Mesenchymal stem cell (in vitro differentiated cells and primary cell): ENCODE results near the gene LAMA4.

ENCODE experiments used
- DNase-seq: peaks from one replicate; pipeline ENCODE4 v3.0.0-alpha.2; 2013
- H2AFZ ChIP-seq: one replicate; pipeline ENCODE4 v1.6.1; 2013; ENCODE audit warnings: low read depth, mild to moderate bottlenecking, control low read depth, inconsistent platforms, low read length, moderate library complexity
- H2AK5ac ChIP-seq: 2 replicates; pipeline ENCODE4 v1.6.1; 2013; ENCODE audit warnings: low read length, moderate library complexity, mild to moderate bottlenecking, inconsistent platforms; ENCODE audit not compliant: severe bottlenecking
- H2BK120ac ChIP-seq: one replicate; pipeline ENCODE4 v1.6.1; 2013; ENCODE audit warnings: low read depth, mild to moderate bottlenecking, inconsistent platforms, low read length, moderate library complexity
- H2BK12ac ChIP-seq, 2 experiments: one replicate each; pipeline ENCODE4 v1.6.1; 2013; ENCODE audit warnings: inconsistent platforms in 2 of 2, low read length in 2 of 2, mild to moderate bottlenecking in 2 of 2, moderate library complexity in 2 of 2, control low read depth in 1 of 2
- H2BK15ac ChIP-seq: one replicate; pipeline ENCODE4 v1.6.1; 2013; ENCODE audit warnings: mild to moderate bottlenecking, low read depth, inconsistent platforms; ENCODE audit not compliant: poor library complexity, severe bottlenecking
- H2BK5ac ChIP-seq: 2 replicates; pipeline ENCODE4 v1.6.1; 2013; ENCODE audit warnings: low read depth, mild to moderate bottlenecking, low read length, control low read depth, inconsistent platforms; ENCODE audit not compliant: poor library complexity, severe bottlenecking
- H3K14ac ChIP-seq, 2 experiments: one replicate each; pipeline ENCODE4 v1.6.1; 2013; ENCODE audit warnings: inconsistent platforms in 2 of 2, low read length in 2 of 2, control low read depth in 1 of 2, mild to moderate bottlenecking in 1 of 2, moderate library complexity in 1 of 2
- H3K18ac ChIP-seq, 2 experiments: one replicate each; pipeline ENCODE4 v1.6.1; 2013; ENCODE audit warnings: inconsistent platforms in 2 of 2, low read length in 2 of 2, control low read depth in 1 of 2, low read depth in 1 of 2, mild to moderate bottlenecking in 1 of 2
- H3K23ac ChIP-seq, 2 experiments: one replicate each; pipeline ENCODE4 v1.6.1; 2013; ENCODE audit warnings: inconsistent platforms in 2 of 2, low read length in 2 of 2, mild to moderate bottlenecking in 2 of 2, moderate library complexity in 2 of 2, control low read depth in 1 of 2
- H3K27ac ChIP-seq: 2 replicates; pipeline ENCODE4 v1.5.1; 2013; ENCODE audit warnings: mild to moderate bottlenecking, moderate library complexity, low read length, control low read depth, inconsistent platforms; ENCODE audit not compliant: poor library complexity, severe bottlenecking
- H3K27me3 ChIP-seq, 2 experiments: 2 replicates each; pipeline versions ENCODE4 v1.6.1 to v1.7.0; 2013; ENCODE audit warnings: low read length in 2 of 2, mild to moderate bottlenecking in 2 of 2, moderate library complexity in 2 of 2, control low read depth in 1 of 2, inconsistent platforms in 1 of 2; ENCODE audit not compliant: control insufficient read depth in 1 of 2, insufficient read depth in 1 of 2
- H3K36me3 ChIP-seq, 2 experiments: 2 replicates each; pipeline versions ENCODE4 v1.6.1 to v1.7.0; 2013; ENCODE audit warnings: low read length in 2 of 2, control low read depth in 1 of 2, inconsistent platforms in 1 of 2, low read depth in 1 of 2, mild to moderate bottlenecking in 1 of 2; ENCODE audit not compliant: insufficient read depth in 2 of 2, control insufficient read depth in 1 of 2
- H3K4ac ChIP-seq, 2 experiments: one replicate each; pipeline ENCODE4 v1.6.1; 2013; ENCODE audit warnings: inconsistent platforms in 2 of 2, low read length in 2 of 2, mild to moderate bottlenecking in 2 of 2, moderate library complexity in 2 of 2, control low read depth in 1 of 2, low read depth in 1 of 2
- H3K4me1 ChIP-seq: 2 replicates; pipeline ENCODE4 v1.6.1; 2013; ENCODE audit warnings: low read depth, low read length, control low read depth; ENCODE audit not compliant: control insufficient read depth, insufficient read depth
- H3K4me2 ChIP-seq: 2 replicates; pipeline ENCODE4 v1.6.1; 2013; ENCODE audit warnings: low read length, mild to moderate bottlenecking, inconsistent platforms; ENCODE audit not compliant: poor library complexity, severe bottlenecking
- H3K4me3 ChIP-seq, 2 experiments: 2 replicates each; pipeline versions ENCODE4 v1.5.1 to v1.7.0; 2013; ENCODE audit warnings: low read length in 2 of 2, mild to moderate bottlenecking in 2 of 2, control low read depth in 1 of 2, low read depth in 1 of 2; ENCODE audit not compliant: insufficient read depth in 1 of 2
- H3K79me1 ChIP-seq: replicated peaks from 2 replicates; pipeline ENCODE4 v1.6.1; 2013; ENCODE audit warnings: mild to moderate bottlenecking, control low read depth, low read length, inconsistent platforms; ENCODE audit not compliant: poor library complexity, severe bottlenecking
- H3K9ac ChIP-seq: 2 replicates; pipeline ENCODE4 v1.7.0; 2013; ENCODE audit warnings: mild to moderate bottlenecking, low read length, moderate library complexity
- H3K9me3 ChIP-seq: 2 replicates; pipeline ENCODE4 v1.7.0; 2013; ENCODE audit warnings: mild to moderate bottlenecking, low read length; ENCODE audit not compliant: control insufficient read depth
- H4K8ac ChIP-seq: one replicate; pipeline ENCODE4 v1.6.1; 2013; ENCODE audit warnings: inconsistent platforms, mild to moderate bottlenecking, low read length, moderate library complexity
- H4K91ac ChIP-seq: one replicate; pipeline ENCODE4 v1.6.1; 2013; ENCODE audit warnings: mild to moderate bottlenecking, low read length, inconsistent platforms
- WGBS: methylation state at CpG from one replicate; pipeline ENCODE4 v1.1.7; 2013; ENCODE audit warnings: mixed read lengths; 5-methylcytosine and 5-hydroxymethylcytosine counted together

The LAMA4 gene

GRCh38 chr6:112281821-112282615 lies 27.7 kb upstream of the LAMA4 start:
- WGBS = 4% methylated on average over 4 of the region's 4 CpGs

GRCh38 chr6:112279031-112279935 lies 24.9 kb upstream of the LAMA4 start:
- Histone ChIP-seq H3K79me1 (no peaks in the 10 kb centered on the region), H3K4me3 (peak overlapping the region in 1 of 2 experiments; percentile 42), H2AFZ (no peak overlapping the region), H2BK5ac (no peak overlapping the region), H2AK5ac (no peak overlapping the region), H4K8ac (no peak overlapping the region), H2BK120ac (no peak overlapping the region), H3K36me3 (no peaks in the 10 kb centered on the region), H4K91ac (no peak overlapping the region), H3K27ac (no peak overlapping the region), H3K23ac (peak overlapping the region in 1 of 2 experiments; percentile 67), H3K27me3 (no peaks in the 10 kb centered on the region), H2BK12ac (no peak overlapping the region), H3K4me1 (no peaks in the 10 kb centered on the region), H3K9ac (peak overlapping the region; percentile 58), H3K9me3 (no peaks in the 10 kb centered on the region), H3K14ac (no peak overlapping the region), H3K18ac (no peak overlapping the region), H3K4ac (no peak overlapping the region), H2BK15ac (no peak overlapping the region), H3K4me2 (no peak overlapping the region)
- 86% methylated on average over 3 of the region's 5 CpGs for WGBS
- DNase-seq = no peak

More at GRCh38 chr6:112281821-112282615, 27.7 kb upstream of the LAMA4 start:
- Histone ChIP-seq H2BK5ac (no peak overlapping the region), H3K9me3 (no peaks in the 10 kb centered on the region), H3K4me2 (no peak overlapping the region), H3K18ac (no peak overlapping the region), H4K8ac (no peak overlapping the region), H3K27ac (no peak overlapping the region), H3K4me1 (no peaks in the 10 kb centered on the region), H3K36me3 (no peaks in the 10 kb centered on the region), H3K4me3 (no peak overlapping the region), H3K9ac (peak overlapping the region; percentile 61), H3K23ac (no peak overlapping the region), H2AK5ac (no peak overlapping the region), H2AFZ (no peak overlapping the region), H3K14ac (no peak overlapping the region), H2BK15ac (no peak overlapping the region), H3K79me1 (no peaks in the 10 kb centered on the region), H2BK120ac (no peak overlapping the region), H3K27me3 (no peaks in the 10 kb centered on the region), H2BK12ac (no peak overlapping the region), H3K4ac (no peak overlapping the region), H4K91ac (no peak overlapping the region)
- peak; percentile 90 for DNase-seq

GRCh38 chr6:112275365-112275764 lies 21.0 kb upstream of the LAMA4 start:
- H3K14ac ChIP-seq = no peak overlapping the region
- H2BK120ac ChIP-seq = no peak overlapping the region
- no peak overlapping the region for H3K9ac ChIP-seq
- H3K79me1 ChIP-seq = no peaks in the 10 kb centered on the region
- H3K27me3 ChIP-seq = no peaks in the 10 kb centered on the region
- no peaks in the 10 kb centered on the region for H3K9me3 ChIP-seq
- H4K91ac ChIP-seq = no peak overlapping the region
- no peaks in the 10 kb centered on the region for H3K36me3 ChIP-seq
- H3K27ac ChIP-seq = no peak overlapping the region
- H3K4me2 ChIP-seq = no peak overlapping the region
- no peaks in the 10 kb centered on the region for H3K4me1 ChIP-seq
- no peak overlapping the region for H4K8ac ChIP-seq
- no peak overlapping the region for H3K4ac ChIP-seq
- H2AFZ ChIP-seq = no peak overlapping the region
- H2BK12ac ChIP-seq = no peak overlapping the region
- no peak overlapping the region for H3K18ac ChIP-seq
- no peak overlapping the region for H3K23ac ChIP-seq
- no peak overlapping the region for H2AK5ac ChIP-seq
- H2BK15ac ChIP-seq = no peak overlapping the region
- DNase-seq = no peak
- no peak overlapping the region for H3K4me3 ChIP-seq
- H2BK5ac ChIP-seq = no peak overlapping the region

- Histone ChIP-seq H4K8ac (no peak overlapping the region), H3K4ac (no peak overlapping the region), H2BK120ac (no peak overlapping the region), H3K14ac (no peak overlapping the region), H2AFZ (no peak overlapping the region), H3K36me3 (no peaks in the 10 kb centered on the region), H4K91ac (no peak overlapping the region), H2BK12ac (no peak overlapping the region), H3K4me3 (no peak overlapping the region), H3K27ac (no peak overlapping the region), H3K27me3 (no peaks in the 10 kb centered on the region), H3K4me1 (no peaks in the 10 kb centered on the region), H3K79me1 (no peaks in the 10 kb centered on the region), H3K23ac (no peak overlapping the region), H2BK15ac (no peak overlapping the region), H3K18ac (no peak overlapping the region), H3K9ac (no peak overlapping the region), H3K4me2 (no peak overlapping the region), H2AK5ac (no peak overlapping the region), H3K9me3 (no peaks in the 10 kb centered on the region), H2BK5ac (no peak overlapping the region)
- no peak for DNase-seq
- WGBS = 87% methylated on average over 1 of the region's 1 CpG
These were observed 20.4 kb upstream of the LAMA4 start for GRCh38 chr6:112274774-112275173.
